GM21619 (cell line): Measurements from ENCODE around the gene MSH2.

Source experiments
- ATAC-seq: cut with Tn5 transposase; IDR thresholded peaks from one replicate; pipeline ENCODE4 v1.9.1; 2021; ENCODE audit not compliant: unreplicated experiment

MSH2 gene

DNA sequence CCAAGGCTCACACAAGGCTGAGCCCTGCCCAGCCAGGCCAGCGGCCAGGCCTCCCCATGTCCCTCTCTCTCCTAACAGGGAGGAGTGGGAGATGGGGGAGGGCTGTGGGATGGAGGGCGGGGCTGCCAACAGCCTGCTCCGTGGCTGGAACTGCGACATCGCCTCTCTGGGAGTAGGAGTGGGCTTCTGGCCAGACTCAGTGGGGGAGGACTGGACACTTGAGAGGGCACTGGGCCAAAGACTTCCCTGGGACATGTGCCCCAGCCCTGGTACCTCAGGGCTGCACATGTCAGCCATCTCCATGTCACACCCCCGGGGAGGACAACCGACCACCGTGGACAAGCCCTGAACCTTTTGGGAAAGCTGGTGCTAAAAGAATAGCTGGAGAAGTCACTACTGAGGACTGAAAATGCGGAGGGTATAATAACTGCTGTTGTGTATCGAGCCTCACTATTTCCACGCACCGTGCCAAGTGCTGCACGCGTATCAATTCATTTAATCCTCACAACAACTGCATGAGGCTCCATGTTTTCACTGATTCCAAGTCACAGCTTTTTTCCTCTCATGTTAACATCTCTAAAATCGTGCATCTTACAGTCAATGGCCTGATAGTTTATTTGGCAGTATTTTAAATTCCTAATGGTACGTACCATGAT is 127.3 kb downstream of the MSH2 start:
- ATAC-seq, result no peak

DNA sequence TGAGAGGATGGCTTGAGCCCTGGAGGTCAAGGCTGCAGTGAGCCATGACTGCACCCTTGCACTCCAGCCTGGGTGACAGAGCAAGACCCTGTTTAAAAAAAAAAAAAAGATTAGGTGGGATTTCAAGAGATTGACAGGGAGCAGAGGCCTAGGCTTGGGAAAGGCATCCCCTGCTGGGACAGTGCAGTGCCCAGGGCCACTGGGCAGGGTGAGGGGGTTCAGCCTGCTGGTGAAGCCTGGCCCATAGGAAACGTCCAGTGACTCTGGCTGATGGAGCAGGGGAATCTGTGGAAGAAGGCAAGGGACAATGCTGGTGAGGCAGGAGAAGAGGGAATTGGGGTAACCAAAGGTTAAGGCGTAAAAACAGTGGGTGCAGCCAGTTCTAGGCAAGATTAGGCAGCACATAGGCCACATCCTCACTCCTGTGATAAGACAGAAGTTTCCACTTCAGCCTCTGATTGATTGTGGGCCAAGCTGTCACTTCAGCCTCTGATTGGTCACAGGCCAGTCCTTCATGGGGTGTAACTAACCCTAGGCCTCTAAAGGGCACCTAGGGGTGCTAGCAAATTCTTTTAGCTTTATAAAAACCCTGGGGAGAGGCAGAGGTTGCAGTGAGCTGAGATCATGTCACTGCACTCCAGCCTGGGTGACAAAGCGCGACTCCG is 128.6 kb downstream of the MSH2 start:
- no peak for ATAC-seq
